GM12878 (cell line): ENCODE measurements around the gene CCL4. TPM values are rescaled to one million over a fixed set of nuclear protein-coding genes. Genes with fewer than 3 reads are reported as not detected.

Experiments
- ATAC-seq: fragments of 200-7000 bp; cut with Tn5 transposase; 3 replicates; pipeline ENCODE4 v1.9.1; 2020; ENCODE audit warnings: mild to moderate bottlenecking, moderate library complexity
- BruUV-seq: library from RNA; stranded (reverse); fragments of 400-500 nt; replicated peaks from 2 replicates; lab custom pipeline; 2021; lab: Mats Ljungman, UMichigan
- CTCF ChIA-PET: fragments of 300-600 bp; sonication (Branson Sonifier 250); formaldehyde crosslinking; extraction: SDS; loops from one replicate; lab custom pipeline; 2021; ENCODE audit warnings: inconsistent platforms; lab: Yijun Ruan, JAX
- POLR2A ChIA-PET: fragments of 350-600 bp; formaldehyde crosslinking; extraction: SDS; loops from one replicate; lab custom pipeline; 2021; ENCODE audit warnings: inconsistent platforms; lab: Charles Lee
- RAD21 ChIA-PET: fragments of 300-600 bp; sonication (Branson Sonifier 250); formaldehyde crosslinking; loops from one replicate; lab custom pipeline; 2023; ENCODE audit warnings: antibody characterized with exemption; ENCODE audit not compliant: unreplicated experiment; lab: Charles Lee
- SMC1A ChIA-PET: fragments of 300-600 bp; sonication (Branson Sonifier 250); formaldehyde crosslinking; loops from one replicate; lab custom pipeline; 2023; ENCODE audit not compliant: unreplicated experiment, uncharacterized antibody; lab: Charles Lee
- DNase-seq: peaks from one replicate; pipeline ENCODE4 v3.0.0-alpha.2; 2011; ENCODE audit warnings: low read depth, low spot score
- FAIRE-seq: peaks from 3 replicates; lab custom pipeline; 2011; peaks lifted over from hg19 to GRCh38; lab: Jason Lieb, UNC
- H2AFZ ChIP-seq: 2 replicates; pipeline ENCODE4 v1.6.0; 2011; ENCODE audit warnings: low read depth, low read length, control low read depth; ENCODE audit not compliant: control insufficient read depth
- H3K27ac ChIP-seq: 2 replicates; pipeline ENCODE4 v1.5.1; 2011; ENCODE audit warnings: control low read depth; ENCODE audit not compliant: control insufficient read depth, insufficient read depth
- H3K27me3 ChIP-seq, 2 experiments: replicated peaks in 1 of 2; 2 replicates each; pipeline versions ENCODE4 v1.6.0 to v1.6.1; 2011; ENCODE audit warnings: low read length in 1 of 2; ENCODE audit not compliant: control insufficient read depth in 2 of 2, insufficient read depth in 2 of 2
- H3K36me3 ChIP-seq, 2 experiments: 2 replicates each; pipeline ENCODE4 v1.5.1; 2011; ENCODE audit warnings: low read length in 1 of 2; ENCODE audit not compliant: control insufficient read depth in 2 of 2, insufficient read depth in 2 of 2
- H3K4me1 ChIP-seq: 2 replicates; pipeline ENCODE4 v1.6.1; 2011; ENCODE audit warnings: mild to moderate bottlenecking, low read length, moderate library complexity, mixed read lengths; ENCODE audit not compliant: control insufficient read depth, insufficient read depth
- H3K4me2 ChIP-seq: 2 replicates; pipeline ENCODE4 v1.6.0; 2011; ENCODE audit warnings: control low read depth; ENCODE audit not compliant: control insufficient read depth, insufficient read depth
- H3K4me3 ChIP-seq: fragments of 200-600 bp; sonication (generic); 2 replicates; pipeline ENCODE4 v1.5.1; 2016
- H3K79me2 ChIP-seq: 2 replicates; pipeline ENCODE4 v1.6.0; 2011; ENCODE audit warnings: low read length; ENCODE audit not compliant: control insufficient read depth, insufficient read depth
- H3K9ac ChIP-seq: 2 replicates; pipeline ENCODE4 v1.8.0; 2011; ENCODE audit warnings: low read length, control low read depth, mixed read lengths; ENCODE audit not compliant: control insufficient read depth, insufficient read depth
- H3K9me3 ChIP-seq: replicated peaks from 3 replicates; pipeline ENCODE4 v1.5.1; 2011; ENCODE audit warnings: mild to moderate bottlenecking, low read length; ENCODE audit not compliant: control insufficient read depth, insufficient read depth
- H4K20me1 ChIP-seq: 2 replicates; pipeline ENCODE4 v1.6.0; 2011; ENCODE audit not compliant: control insufficient read depth, insufficient read depth
- BHLHE40 ChIP-seq, 2 experiments: fragments of 450-650 bp in 1 of 2; IDR thresholded peaks; 2 replicates each; pipeline ENCODE4 v1.6.1; 2011 to 2017; ENCODE audit warnings: low read depth in 2 of 2, borderline replicate concordance in 1 of 2, improper control_type of control experiment in 1 of 2, low read length in 1 of 2, mild to moderate bottlenecking in 1 of 2
- CTCF ChIP-seq, 3 experiments: IDR thresholded peaks in 2 of 3; conservative IDR thresholded peaks in 1 of 3; 2 replicates each; pipeline ENCODE4 v1.5.1; 2011; ENCODE audit warnings: low read depth in 3 of 3, low read length in 3 of 3, mild to moderate bottlenecking in 3 of 3, control low read depth in 2 of 3, moderate library complexity in 2 of 3, inconsistent platforms in 1 of 3, mixed read lengths in 1 of 3; ENCODE audit not compliant: control insufficient read depth in 2 of 3, insufficient read depth in 1 of 3; ENCODE audit errors: extremely low read depth in 1 of 3
- FOXK2 ChIP-seq: fragments of 450-650 bp; IDR thresholded peaks from 2 replicates; pipeline ENCODE4 v1.6.1; 2017; ENCODE audit warnings: mild to moderate bottlenecking, moderate library complexity
- HDGF ChIP-seq: fragments of 450-650 bp; IDR thresholded peaks from 2 replicates; pipeline ENCODE4 v1.6.1; 2016; ENCODE audit warnings: antibody characterized with exemption
- RAD21 ChIP-seq: IDR thresholded peaks from 2 replicates; pipeline ENCODE4 v1.6.1; 2011; ENCODE audit warnings: mild to moderate bottlenecking, low read depth, low read length, moderate library complexity; ENCODE audit not compliant: insufficient read depth
- SIX5 ChIP-seq: IDR thresholded peaks from 2 replicates; pipeline ENCODE4 v1.6.1; 2011; ENCODE audit warnings: mild to moderate bottlenecking, low read depth, low read length, moderate library complexity; ENCODE audit not compliant: severe bottlenecking
- SREBF2 ChIP-seq: IDR thresholded peaks from 2 replicates; pipeline ENCODE4 v1.6.1; 2012; ENCODE audit warnings: mild to moderate bottlenecking, low read length
- WGBS: methylation state at CpG from one replicate; pipeline ENCODE4 v1.1.6; 2016; ENCODE audit warnings: low lambda C conversion rate; ENCODE audit not compliant: insufficient replicate concordance, insufficient coverage; ENCODE audit errors: missing lambda C conversion rate; 5-methylcytosine and 5-hydroxymethylcytosine counted together
- in situ Hi-C: fragments of 300-500 bp; cut with MboI; formaldehyde crosslinking; loops from 9 replicates; pipeline ENCODE4 v1.14.3; 2018; ENCODE audit warnings: mixed read lengths
- intact Hi-C: fragments of 100-400 bp; cut with micrococcal nuclease; formaldehyde crosslinking; loops from one replicate; pipeline ENCODE4 v1.14.2; 2022; ENCODE audit not compliant: unreplicated experiment
- polyA plus RNA-seq, 11 experiments: library from polyadenylated mRNA; depleted of rRNA in 4 of 11; unstranded in 6 of 11; stranded (reverse) in 5 of 11; fragments of >200 nt; fragmentation: Nextera tagmentation in 4 of 11; fragmentation: Illumina TruSeq in 1 of 11; extraction: Ambion mirVana in 4 of 11; extraction: Trizol in 1 of 11; gene quantifications; 1 replicate in 1 of 11; 2 replicates in 10 of 11; pipeline versions ENCODE4 v1.2.1 to v1.2.3, GENCODE V29; 2011 to 2016; ENCODE audit warnings: inconsistent platforms in 2 of 11, missing spikeins in 2 of 11, low read depth in 1 of 11
- total RNA-seq, 4 experiments: library from RNA; depleted of rRNA in 3 of 4; stranded (reverse); fragments of >200 nt in 3 of 4; fragmentation: Illumina TruSeq in 1 of 4; extraction: Trizol in 1 of 4; gene quantifications; 2 replicates each; pipeline versions ENCODE4 v1.2.1 to v1.2.3, GENCODE V29; 2013 to 2021
- TF ChIP-seq, protein P1 (sequence below): fragments of 150-350 bp; IDR thresholded peaks from 2 replicates; pipeline ENCODE4 v1.6.1; 2014; ENCODE audit warnings: mild to moderate bottlenecking, low read depth, low read length
- TF ChIP-seq, protein P2 (sequence below): IDR thresholded peaks from 2 replicates; pipeline ENCODE4 v1.6.1; 2012; ENCODE audit warnings: improper control_type of control experiment, low read depth, low read length; ENCODE audit not compliant: insufficient replicate concordance

CCL4 gene
- total and polyA plus RNA-seq, 10 of the 15 experiments (the other 5 are each of a cell fraction or from before 2014, with no cell fraction given) = 18.7 to 741 (median 79.4) TPM

DNA sequence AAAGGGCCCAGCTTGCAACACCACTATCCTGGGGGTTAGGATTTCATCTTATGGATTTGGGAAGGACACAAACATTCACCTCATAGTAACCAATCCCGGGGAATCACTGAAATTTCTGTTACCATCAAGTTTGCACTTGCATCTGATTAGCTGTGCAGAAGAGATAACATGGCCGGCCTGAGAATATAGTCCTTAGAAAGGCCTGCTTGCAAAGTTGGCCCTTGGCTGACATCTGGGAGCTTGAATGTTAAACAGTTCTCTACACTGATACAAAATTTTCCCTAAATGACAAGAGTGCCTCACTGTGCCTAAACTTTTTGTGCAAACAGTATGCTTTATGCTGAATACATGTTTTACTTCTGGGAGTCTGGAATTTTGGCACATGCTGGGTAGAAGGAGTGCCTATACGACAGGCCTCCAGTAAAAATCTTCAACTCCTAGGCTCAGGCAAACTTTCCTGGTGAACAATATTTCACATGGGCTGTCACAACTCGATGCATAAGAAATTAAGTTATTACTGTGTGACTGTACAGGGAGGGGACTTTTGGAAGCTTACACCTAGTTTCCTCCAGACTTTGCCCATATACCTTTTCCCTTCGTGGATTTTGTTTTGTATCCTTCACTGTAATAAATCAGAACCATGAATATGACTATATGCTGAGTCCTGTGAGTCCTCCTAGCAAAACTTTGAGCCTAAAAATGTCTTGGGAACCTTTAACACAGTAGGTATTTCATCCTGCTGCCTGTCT is 41.5 kb downstream of the CCL4 start:
- in situ Hi-C loops (loop anchor here (5.0 to 25.0 kb wide), 2 partner anchors 173 to 342 kb away; partner anchors contain the start of gene ZNHIT3), intact Hi-C loops (loop anchor here (10.0 kb wide), 1 partner anchor 340 kb away; the partner anchor contains the start of gene ZNHIT3)
- H3K27me3 ChIP-seq = no peaks in the 10 kb centered on the region
- WGBS = 72% methylated on average over 5 of the region's 5 CpGs
- POLR2A ChIA-PET = interaction anchor here (2.0 to 2.6 kb wide), 2 partner anchors 9 to 13 kb away, joined by 8 to 14 read pairs; no protein-coding TSS in a partner anchor
- no peak overlapping the region for H3K27ac ChIP-seq
- no peak overlapping the region for H2AFZ ChIP-seq
- no peaks in the 10 kb centered on the region for H3K36me3 ChIP-seq
- peaks cover 8% of the 10 kb centered on the region; the same call in 1 of the 2 replicates for H3K4me1 ChIP-seq
- RAD21 ChIA-PET = interaction anchor here (0.5 to 7.8 kb wide), 9 partner anchors 9 to 266 kb away, joined by 3 to 342 read pairs (median 28); partner anchors contain the start of genes CCL16, CCL3 and CCL4
- no peak for ATAC-seq
- no TSS peak for BruUV-seq
- TF ChIP-seq SIX5 (no peak), HDGF (no peak), BHLHE40 (IDR thresholded peaks at IDR 0.05; ENCODE audit: borderline replicate concordance in 1 of 2, low read depth in 2 of 2, low read length in 1 of 2) (no peak), FOXK2 (no peak), SREBF2 (no peak), RAD21 (peak; percentile 8; the same call in 1 of the 2 replicates), CTCF (IDR thresholded peaks at IDR 0.05 in 2 of 3, conservative IDR thresholded peaks at IDR 0.05 in 1 of 3; ENCODE audit: control insufficient read depth in 2 of 3, extremely low read depth in 1 of 3, insufficient read depth in 1 of 3, low read depth in 3 of 3, low read length in 3 of 3) (peak in 1 of 3 experiments; percentile 11; a peak in 2 of 6 replicates)
- TF ChIP-seq, protein P1, sequence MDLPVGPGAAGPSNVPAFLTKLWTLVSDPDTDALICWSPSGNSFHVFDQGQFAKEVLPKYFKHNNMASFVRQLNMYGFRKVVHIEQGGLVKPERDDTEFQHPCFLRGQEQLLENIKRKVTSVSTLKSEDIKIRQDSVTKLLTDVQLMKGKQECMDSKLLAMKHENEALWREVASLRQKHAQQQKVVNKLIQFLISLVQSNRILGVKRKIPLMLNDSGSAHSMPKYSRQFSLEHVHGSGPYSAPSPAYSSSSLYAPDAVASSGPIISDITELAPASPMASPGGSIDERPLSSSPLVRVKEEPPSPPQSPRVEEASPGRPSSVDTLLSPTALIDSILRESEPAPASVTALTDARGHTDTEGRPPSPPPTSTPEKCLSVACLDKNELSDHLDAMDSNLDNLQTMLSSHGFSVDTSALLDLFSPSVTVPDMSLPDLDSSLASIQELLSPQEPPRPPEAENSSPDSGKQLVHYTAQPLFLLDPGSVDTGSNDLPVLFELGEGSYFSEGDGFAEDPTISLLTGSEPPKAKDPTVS = no peak
- TF ChIP-seq, protein P2, sequence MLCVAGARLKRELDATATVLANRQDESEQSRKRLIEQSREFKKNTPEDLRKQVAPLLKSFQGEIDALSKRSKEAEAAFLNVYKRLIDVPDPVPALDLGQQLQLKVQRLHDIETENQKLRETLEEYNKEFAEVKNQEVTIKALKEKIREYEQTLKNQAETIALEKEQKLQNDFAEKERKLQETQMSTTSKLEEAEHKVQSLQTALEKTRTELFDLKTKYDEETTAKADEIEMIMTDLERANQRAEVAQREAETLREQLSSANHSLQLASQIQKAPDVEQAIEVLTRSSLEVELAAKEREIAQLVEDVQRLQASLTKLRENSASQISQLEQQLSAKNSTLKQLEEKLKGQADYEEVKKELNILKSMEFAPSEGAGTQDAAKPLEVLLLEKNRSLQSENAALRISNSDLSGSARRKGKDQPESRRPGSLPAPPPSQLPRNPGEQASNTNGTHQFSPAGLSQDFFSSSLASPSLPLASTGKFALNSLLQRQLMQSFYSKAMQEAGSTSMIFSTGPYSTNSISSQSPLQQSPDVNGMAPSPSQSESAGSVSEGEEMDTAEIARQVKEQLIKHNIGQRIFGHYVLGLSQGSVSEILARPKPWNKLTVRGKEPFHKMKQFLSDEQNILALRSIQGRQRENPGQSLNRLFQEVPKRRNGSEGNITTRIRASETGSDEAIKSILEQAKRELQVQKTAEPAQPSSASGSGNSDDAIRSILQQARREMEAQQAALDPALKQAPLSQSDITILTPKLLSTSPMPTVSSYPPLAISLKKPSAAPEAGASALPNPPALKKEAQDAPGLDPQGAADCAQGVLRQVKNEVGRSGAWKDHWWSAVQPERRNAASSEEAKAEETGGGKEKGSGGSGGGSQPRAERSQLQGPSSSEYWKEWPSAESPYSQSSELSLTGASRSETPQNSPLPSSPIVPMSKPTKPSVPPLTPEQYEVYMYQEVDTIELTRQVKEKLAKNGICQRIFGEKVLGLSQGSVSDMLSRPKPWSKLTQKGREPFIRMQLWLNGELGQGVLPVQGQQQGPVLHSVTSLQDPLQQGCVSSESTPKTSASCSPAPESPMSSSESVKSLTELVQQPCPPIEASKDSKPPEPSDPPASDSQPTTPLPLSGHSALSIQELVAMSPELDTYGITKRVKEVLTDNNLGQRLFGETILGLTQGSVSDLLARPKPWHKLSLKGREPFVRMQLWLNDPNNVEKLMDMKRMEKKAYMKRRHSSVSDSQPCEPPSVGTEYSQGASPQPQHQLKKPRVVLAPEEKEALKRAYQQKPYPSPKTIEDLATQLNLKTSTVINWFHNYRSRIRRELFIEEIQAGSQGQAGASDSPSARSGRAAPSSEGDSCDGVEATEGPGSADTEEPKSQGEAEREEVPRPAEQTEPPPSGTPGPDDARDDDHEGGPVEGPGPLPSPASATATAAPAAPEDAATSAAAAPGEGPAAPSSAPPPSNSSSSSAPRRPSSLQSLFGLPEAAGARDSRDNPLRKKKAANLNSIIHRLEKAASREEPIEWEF = no peak
- peaks cover 3% of the 10 kb centered on the region; the same call in 1 of the 3 replicates for H3K9me3 ChIP-seq
- no peaks in the 10 kb centered on the region for H3K79me2 ChIP-seq
- H3K4me3 ChIP-seq = no peak overlapping the region
- no peak overlapping the region for H3K9ac ChIP-seq
- no peak for FAIRE-seq
- H4K20me1 ChIP-seq = no peaks in the 10 kb centered on the region
- CTCF ChIA-PET = interaction anchor here (1.0 to 12.0 kb wide), 9 partner anchors 9 to 340 kb away, joined by 4 to 622 read pairs (median 28); partner anchors contain the start of genes CCL16, CCL3 and CCL4
- no peak for DNase-seq
- H3K4me2 ChIP-seq = no peak overlapping the region
- SMC1A ChIA-PET = interaction anchor here (0.8 to 11.3 kb wide), 13 partner anchors 11 to 187 kb away, joined by 3 to 485 read pairs (median 8); partner anchors contain the start of genes CCL16, CCL18, CCL3 and CCL4
